Keratinocyte (primary cell): ENCODE results near the gene SETD1B. TPM values are rescaled to one million over a fixed set of nuclear protein-coding genes. Genes with fewer than 3 reads are reported as not detected.

Experiments
- DNase-seq: peaks from one replicate; pipeline ENCODE4 v3.0.0-alpha.2; 2011; ENCODE audit warnings: low read depth, missing footprints, low spot score
- FAIRE-seq: peaks from 2 replicates; lab custom pipeline; 2011; peaks lifted over from hg19 to GRCh38; lab: Jason Lieb, UNC
- H2AFZ ChIP-seq: 2 replicates; pipeline ENCODE4 v1.6.0; 2012; ENCODE audit warnings: low read length, control low read depth, inconsistent platforms; ENCODE audit not compliant: control insufficient read depth
- H3K27ac ChIP-seq: 2 replicates; pipeline ENCODE4 v1.5.1; 2011; ENCODE audit warnings: low read length; ENCODE audit not compliant: control insufficient read depth, insufficient read depth
- H3K27me3 ChIP-seq: 3 replicates; pipeline ENCODE4 v1.6.0; 2011; ENCODE audit warnings: low read length; ENCODE audit not compliant: control insufficient read depth, insufficient read depth; ENCODE audit errors: extremely low read depth
- H3K36me3 ChIP-seq, 2 experiments: 2 replicates in 1 of 2; 3 replicates in 1 of 2; pipeline ENCODE4 v1.5.1; 2011; ENCODE audit warnings: low read length in 2 of 2, mild to moderate bottlenecking in 1 of 2; ENCODE audit not compliant: control insufficient read depth in 2 of 2, insufficient read depth in 2 of 2; ENCODE audit errors: extremely low read depth in 1 of 2
- H3K4me1 ChIP-seq: 3 replicates; pipeline ENCODE4 v1.5.1; 2011; ENCODE audit warnings: low read length; ENCODE audit not compliant: control insufficient read depth, insufficient read depth; ENCODE audit errors: extremely low read depth
- H3K4me2 ChIP-seq: 3 replicates; pipeline ENCODE4 v1.6.0; 2011; ENCODE audit warnings: low read depth, low read length; ENCODE audit not compliant: control insufficient read depth, insufficient read depth; ENCODE audit errors: extremely low read depth
- H3K4me3 ChIP-seq, 3 experiments: fragments of 200-600 bp in 1 of 3; sonication (generic) in 1 of 3; 2 replicates in 2 of 3; 3 replicates in 1 of 3; pipeline ENCODE4 v1.5.1; 2011 to 2016; ENCODE audit warnings: low read length in 3 of 3, mild to moderate bottlenecking in 3 of 3, control low read depth in 2 of 3, inconsistent platforms in 1 of 3, low read depth in 1 of 3, mixed read lengths in 1 of 3, mixed run types in 1 of 3, moderate library complexity in 1 of 3; ENCODE audit not compliant: control insufficient read depth in 2 of 3, insufficient read depth in 2 of 3; ENCODE audit errors: extremely low read depth in 1 of 3
- H3K79me2 ChIP-seq: 2 replicates; pipeline ENCODE4 v1.6.0; 2012; ENCODE audit warnings: low read length; ENCODE audit not compliant: control insufficient read depth, insufficient read depth
- H3K9ac ChIP-seq: 3 replicates; pipeline ENCODE4 v1.6.0; 2011; ENCODE audit warnings: low read length; ENCODE audit not compliant: control insufficient read depth, insufficient read depth; ENCODE audit errors: extremely low read depth
- H3K9me1 ChIP-seq: 3 replicates; pipeline ENCODE4 v1.6.0; 2011; ENCODE audit warnings: low read length; ENCODE audit not compliant: control insufficient read depth, insufficient read depth; ENCODE audit errors: extremely low read depth
- H3K9me3 ChIP-seq: 2 replicates; pipeline ENCODE4 v1.5.1; 2012; ENCODE audit warnings: low read depth, low read length; ENCODE audit not compliant: control insufficient read depth
- H4K20me1 ChIP-seq: 3 replicates; pipeline ENCODE4 v1.6.0; 2011; ENCODE audit warnings: low read length; ENCODE audit not compliant: control insufficient read depth, insufficient read depth; ENCODE audit errors: extremely low read depth
- EZH2 ChIP-seq: IDR thresholded peaks from one replicate; pipeline ENCODE4 v1.6.1; 2012; ENCODE audit warnings: inconsistent platforms, mild to moderate bottlenecking, low read length, moderate library complexity
- dilution Hi-C: fragments of 300-500 bp; cut with MboI; formaldehyde crosslinking; loops from one replicate; pipeline ENCODE4 v1.7.0; 2020; ENCODE audit warnings: low sequenced_read_pairs; ENCODE audit not compliant: extremely low pct_ligation_motif_present
- polyA plus RNA-seq, 5 experiments: library from polyadenylated mRNA; depleted of rRNA in 3 of 5; stranded (reverse) in 3 of 5; stranded (forward) in 1 of 5; unstranded in 1 of 5; fragments of >200 nt; gene quantifications; 1 replicate in 1 of 5; 2 replicates in 3 of 5; 3 replicates in 1 of 5; pipeline versions ENCODE4 v1.2.1 to v1.2.3, GENCODE V29; 2011 to 2012; ENCODE audit warnings: missing spikeins in 2 of 5, low read depth in 1 of 5, low replicate concordance in 1 of 5
- TF ChIP-seq, protein P1 (sequence below), 3 experiments: IDR thresholded peaks in 1 of 3; conservative IDR thresholded peaks in 1 of 3; optimal IDR thresholded peaks in 1 of 3; 2 replicates in 2 of 3; 3 replicates in 1 of 3; pipeline versions ENCODE3 to v1.5.1; 2011; ENCODE audit warnings: low read length in 3 of 3, mild to moderate bottlenecking in 3 of 3, moderate library complexity in 2 of 3, control low read depth in 1 of 3, inconsistent platforms in 1 of 3; ENCODE audit not compliant: insufficient read depth in 2 of 3; ENCODE audit errors: extremely low read depth in 1 of 3

The SETD1B gene
- polyA plus RNA-seq, 1 donor (not counting 4 experiments of a cell fraction or from before 2014, with no cell fraction given) = 0.72 TPM

GRCh38 chr12:121794534-121795033, 9.2 kb upstream of the SETD1B start:
- no peaks in the 10 kb centered on the region for H3K9me1 ChIP-seq
- peaks cover 5 to 6% of the 10 kb centered on the region in 2 experiments for H3K36me3 ChIP-seq
- peak overlapping the region; percentile 56 for H3K9ac ChIP-seq
- H3K9me3 ChIP-seq = no peaks in the 10 kb centered on the region
- H3K79me2 ChIP-seq = peaks cover 5% of the 10 kb centered on the region
- no peak for DNase-seq
- H2AFZ ChIP-seq = peak overlapping the region; percentile 32
- H3K27ac ChIP-seq = peak overlapping the region; percentile 57
- no peak for TF ChIP-seq EZH2
- TF ChIP-seq, protein P1, sequence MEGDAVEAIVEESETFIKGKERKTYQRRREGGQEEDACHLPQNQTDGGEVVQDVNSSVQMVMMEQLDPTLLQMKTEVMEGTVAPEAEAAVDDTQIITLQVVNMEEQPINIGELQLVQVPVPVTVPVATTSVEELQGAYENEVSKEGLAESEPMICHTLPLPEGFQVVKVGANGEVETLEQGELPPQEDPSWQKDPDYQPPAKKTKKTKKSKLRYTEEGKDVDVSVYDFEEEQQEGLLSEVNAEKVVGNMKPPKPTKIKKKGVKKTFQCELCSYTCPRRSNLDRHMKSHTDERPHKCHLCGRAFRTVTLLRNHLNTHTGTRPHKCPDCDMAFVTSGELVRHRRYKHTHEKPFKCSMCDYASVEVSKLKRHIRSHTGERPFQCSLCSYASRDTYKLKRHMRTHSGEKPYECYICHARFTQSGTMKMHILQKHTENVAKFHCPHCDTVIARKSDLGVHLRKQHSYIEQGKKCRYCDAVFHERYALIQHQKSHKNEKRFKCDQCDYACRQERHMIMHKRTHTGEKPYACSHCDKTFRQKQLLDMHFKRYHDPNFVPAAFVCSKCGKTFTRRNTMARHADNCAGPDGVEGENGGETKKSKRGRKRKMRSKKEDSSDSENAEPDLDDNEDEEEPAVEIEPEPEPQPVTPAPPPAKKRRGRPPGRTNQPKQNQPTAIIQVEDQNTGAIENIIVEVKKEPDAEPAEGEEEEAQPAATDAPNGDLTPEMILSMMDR (optimal IDR thresholded peaks at IDR 0.05 in 1 of 3, IDR thresholded peaks at IDR 0.05 in 1 of 3, conservative IDR thresholded peaks at IDR 0.05 in 1 of 3; ENCODE audit: extremely low read depth in 1 of 3, insufficient read depth in 2 of 3, low read length in 3 of 3) = no peak
- H3K4me3 ChIP-seq = peak overlapping the region in 1 of 3 experiments; percentile 60
- H4K20me1 ChIP-seq = no peaks in the 10 kb centered on the region
- dilution Hi-C loops = no loop called here
- H3K4me2 ChIP-seq = peak overlapping the region; percentile 88
- H3K27me3 ChIP-seq = no peaks in the 10 kb centered on the region
- H3K4me1 ChIP-seq = peaks cover 47% of the 10 kb centered on the region
- no peak for FAIRE-seq

GRCh38 chr12:121795034-121795968, 8.5 kb upstream of the SETD1B start:
- peak overlapping the region; percentile 57 for H3K27ac ChIP-seq
- TF ChIP-seq EZH2 = no peak
- TF ChIP-seq, protein P1 (optimal IDR thresholded peaks at IDR 0.05 in 1 of 3, IDR thresholded peaks at IDR 0.05 in 1 of 3, conservative IDR thresholded peaks at IDR 0.05 in 1 of 3; ENCODE audit: extremely low read depth in 1 of 3, insufficient read depth in 2 of 3, low read length in 3 of 3) = peak in 2 of 3 experiments; percentile 97 to 98
- FAIRE-seq (peak; percentile 41), DNase-seq (no peak)
- H3K9ac ChIP-seq = peak overlapping the region; percentile 56
- H3K4me2 ChIP-seq = peak overlapping the region; percentile 88
- peaks cover 5 to 6% of the 10 kb centered on the region in 2 experiments for H3K36me3 ChIP-seq
- no peaks in the 10 kb centered on the region for H4K20me1 ChIP-seq
- H3K4me1 ChIP-seq = peaks cover 47% of the 10 kb centered on the region
- H3K79me2 ChIP-seq = peaks cover 5% of the 10 kb centered on the region
- peak overlapping the region in 1 of 3 experiments; percentile 60 for H3K4me3 ChIP-seq
- no peaks in the 10 kb centered on the region for H3K9me3 ChIP-seq
- no peaks in the 10 kb centered on the region for H3K9me1 ChIP-seq
- no peak overlapping the region for H2AFZ ChIP-seq
- dilution Hi-C loops = no loop called here
- H3K27me3 ChIP-seq = no peaks in the 10 kb centered on the region
